ENCODE measurements around the gene YIPF1.
A peak's percentile ranks its signal among the peaks of the same experiment; 100 is the strongest.

Gene YIPF1

GRCh38 chr1:53889304-53890298, at the start of gene YIPF1:
YIPF1 (minus strand) TSS chr1:53889797; CDS start chr1:53888937, 860 bp downstream.
- peak; percentile 95 for DNase-seq

- DNase-seq = no peak
Measured at GRCh38 chr1:53938136-53938830, 48.7 kb upstream of the YIPF1 start.

- DNase-seq = no peak
Measured at GRCh38 chr1:53936430-53936829, 46.8 kb upstream of the YIPF1 start.

DNA sequence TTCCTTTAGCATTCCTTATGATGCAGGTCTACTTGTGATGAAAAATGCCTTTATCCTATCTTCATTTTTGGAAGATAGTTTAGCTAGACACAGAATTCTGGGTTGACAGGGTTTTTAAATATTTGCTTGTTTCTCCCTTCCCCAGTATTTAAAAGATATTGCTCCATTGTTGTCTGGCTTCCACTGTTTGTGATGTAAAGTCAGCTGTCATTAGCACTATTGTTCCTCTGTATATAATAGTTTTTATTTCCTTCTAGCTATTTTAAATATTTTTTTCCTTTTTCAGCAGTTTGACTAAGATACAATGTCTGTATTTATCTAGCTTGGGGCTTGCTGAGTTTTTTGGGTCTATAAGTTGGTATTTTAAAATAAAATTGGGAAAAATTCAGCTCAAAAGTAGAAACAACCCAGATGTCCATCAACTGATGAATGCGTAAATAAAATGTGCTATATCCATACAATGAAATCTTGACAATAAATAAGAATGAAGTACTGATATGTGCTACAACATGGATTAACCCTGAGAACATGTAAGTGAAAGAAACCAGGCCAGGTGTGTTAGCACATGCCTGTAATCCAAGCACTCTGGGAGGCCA, 44.7 kb upstream of the YIPF1 start:
- no peak for DNase-seq

DNA sequence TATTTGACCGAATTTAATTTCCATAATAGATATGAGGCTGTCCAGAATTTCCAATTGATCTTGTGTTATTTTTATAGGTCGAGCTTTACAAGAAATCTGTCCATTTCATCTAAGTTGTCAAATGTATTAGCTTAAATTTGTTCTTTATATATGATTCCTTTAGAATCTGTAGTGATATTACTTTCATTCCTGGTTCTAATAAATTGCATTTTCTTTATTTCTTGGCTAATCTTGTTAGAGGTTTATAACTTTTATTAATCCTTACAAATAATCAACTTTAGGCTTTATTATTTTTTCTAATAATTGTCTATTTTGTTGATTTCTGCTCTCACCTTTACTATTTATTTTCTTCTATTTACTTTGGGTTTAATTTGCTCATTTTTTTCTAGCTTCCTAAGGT, 41.9 kb upstream of the YIPF1 start:
- no peak for DNase-seq

GRCh38 chr1:53930932-53931331, 41.3 kb upstream of the YIPF1 start:
- DNase-seq = no peak

DNA sequence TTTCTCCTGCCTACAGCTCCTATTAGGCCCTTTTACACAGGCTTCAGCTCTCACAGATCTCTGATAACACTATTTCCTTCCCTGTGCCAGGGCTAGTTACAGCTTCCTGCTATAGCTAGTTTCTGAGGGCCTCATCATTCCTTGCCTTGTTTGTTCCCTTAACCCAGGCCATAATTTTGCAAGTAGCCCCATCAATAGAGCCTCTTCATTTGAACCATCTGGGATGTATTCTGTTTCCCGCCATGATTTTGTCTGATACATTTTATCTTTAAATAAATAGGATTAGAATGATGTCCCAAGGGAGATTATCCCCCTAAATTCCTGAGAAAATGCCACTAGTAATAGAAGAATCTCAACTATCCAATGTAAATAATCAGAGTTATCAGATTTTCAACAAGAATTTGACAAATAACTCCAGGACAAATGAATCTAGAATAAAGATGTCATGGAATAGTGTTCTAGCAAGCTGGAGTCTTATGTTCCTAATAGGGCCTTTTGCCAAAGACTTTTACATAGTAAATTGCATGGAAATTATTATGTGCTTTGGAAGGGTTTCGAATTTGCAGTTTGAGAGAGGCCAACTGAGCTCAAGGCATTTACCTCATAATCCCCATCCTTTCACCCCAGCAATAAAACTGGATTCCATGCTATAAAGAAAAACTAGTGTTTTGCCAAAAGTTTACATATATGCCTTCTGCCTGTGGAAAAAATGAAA, 39.8 kb upstream of the YIPF1 start:
- DNase-seq = no peak

- no peak for DNase-seq
Measured at GRCh38 chr1:53927376-53927881, 37.8 kb upstream of the YIPF1 start.

- peak; percentile 49 for DNase-seq
Measured at GRCh38 chr1:53919675-53920066, 30.1 kb upstream of the YIPF1 start.

GRCh38 chr1:53918343-53918742, 28.7 kb upstream of the YIPF1 start:
- no peak for DNase-seq

DNA sequence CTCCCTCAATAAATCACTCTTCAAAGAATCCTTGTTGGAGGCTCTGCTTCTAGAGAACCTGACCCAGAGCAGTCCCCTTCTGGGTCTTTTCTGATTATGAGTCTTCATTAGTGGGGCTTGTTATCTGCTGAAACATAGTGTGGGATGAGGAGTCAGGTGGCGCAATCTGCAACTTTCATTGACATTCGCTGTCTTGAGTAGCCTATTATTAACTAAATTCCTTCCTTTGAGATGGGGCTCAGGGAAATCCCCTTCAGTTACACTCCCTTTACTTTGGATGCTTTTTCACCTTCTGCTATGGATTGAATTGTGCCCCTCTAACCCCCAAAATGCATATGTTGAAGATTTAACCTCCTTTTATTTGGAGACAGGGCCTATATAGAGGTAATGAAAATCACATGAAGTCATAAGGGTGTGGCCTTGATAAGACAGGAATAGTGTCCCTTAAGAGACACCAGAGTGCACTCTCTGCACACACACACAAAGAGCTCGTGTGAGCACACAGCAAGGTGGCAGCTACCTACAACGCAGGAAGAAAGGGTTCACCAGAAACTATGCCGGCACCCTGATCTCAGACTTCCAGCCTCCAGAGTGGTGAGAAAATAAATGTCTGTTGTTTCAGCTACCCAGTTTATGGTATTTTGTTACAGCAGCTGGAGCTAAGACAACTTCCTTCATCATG, 23.9 kb upstream of the YIPF1 start:
- peak; percentile 12 for DNase-seq

DNA sequence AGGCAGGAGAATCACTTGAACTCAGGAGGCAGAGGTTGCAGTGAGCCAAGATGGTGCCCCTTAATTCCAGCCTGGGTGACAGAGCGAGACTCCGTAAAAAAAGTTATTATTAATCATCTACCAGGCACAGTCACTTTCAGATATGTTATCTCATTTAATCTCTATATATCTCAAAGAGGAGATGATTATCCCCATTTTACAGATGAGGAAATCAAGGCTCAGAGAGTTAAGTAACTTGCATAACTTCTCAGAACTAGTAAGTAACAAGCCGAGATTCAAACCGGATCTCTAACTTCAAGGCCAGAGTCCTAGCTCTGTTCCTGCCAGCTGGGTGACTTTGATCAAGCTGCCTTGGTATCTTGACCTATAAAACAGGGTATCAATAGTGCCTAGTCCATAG, 21.8 kb upstream of the YIPF1 start:
- no peak for DNase-seq

GRCh38 chr1:53909946-53910345, 20.3 kb upstream of the YIPF1 start:
- DNase-seq = no peak

GRCh38 chr1:53906121-53906520, 16.5 kb upstream of the YIPF1 start:
- DNase-seq = no peak

DNA sequence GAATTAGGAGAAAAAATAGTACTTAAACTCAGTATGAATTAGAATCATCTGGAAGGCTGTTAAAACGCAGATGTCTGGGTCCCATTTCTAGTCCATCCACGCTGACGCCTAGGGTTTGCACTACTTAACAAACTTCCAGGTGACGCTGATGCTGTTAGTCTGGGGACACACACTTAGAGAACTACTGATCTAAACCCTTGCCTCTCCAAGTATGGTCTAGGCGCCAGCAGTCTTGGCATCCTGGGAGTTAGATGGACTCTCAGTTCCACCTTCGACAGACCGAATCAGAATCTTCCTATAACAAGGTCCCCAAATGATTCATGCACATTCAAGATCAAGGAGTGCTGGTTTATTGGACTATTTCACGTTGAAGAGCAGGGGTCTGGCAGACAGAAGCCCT, 15.9 kb upstream of the YIPF1 start:
- no peak for DNase-seq

- no peak for DNase-seq
Measured at GRCh38 chr1:53902235-53903138, 12.9 kb upstream of the YIPF1 start.

DNA sequence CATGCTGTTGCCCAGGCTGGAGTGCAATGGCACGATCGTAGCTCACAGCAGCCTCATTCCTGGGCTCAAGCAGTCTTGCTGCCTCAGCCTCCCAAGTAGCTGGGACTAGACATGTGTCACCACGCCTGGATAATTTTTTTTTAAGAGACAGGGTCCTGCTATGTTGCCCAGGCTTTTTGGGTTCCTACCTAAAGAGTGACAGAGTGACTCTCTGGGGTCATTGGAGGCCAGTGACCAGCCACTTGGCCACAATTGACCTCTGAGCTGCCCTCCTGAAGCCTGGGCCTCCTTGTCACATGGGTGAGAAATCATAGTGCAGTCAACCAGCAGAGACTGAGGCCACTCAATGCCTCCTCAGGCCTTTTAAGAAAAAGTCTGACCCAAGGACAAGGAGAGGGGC, 10.1 kb upstream of the YIPF1 start:
- DNase-seq = no peak

- no peak for DNase-seq
Measured at GRCh38 chr1:53899206-53899628, 9.6 kb upstream of the YIPF1 start.

DNA sequence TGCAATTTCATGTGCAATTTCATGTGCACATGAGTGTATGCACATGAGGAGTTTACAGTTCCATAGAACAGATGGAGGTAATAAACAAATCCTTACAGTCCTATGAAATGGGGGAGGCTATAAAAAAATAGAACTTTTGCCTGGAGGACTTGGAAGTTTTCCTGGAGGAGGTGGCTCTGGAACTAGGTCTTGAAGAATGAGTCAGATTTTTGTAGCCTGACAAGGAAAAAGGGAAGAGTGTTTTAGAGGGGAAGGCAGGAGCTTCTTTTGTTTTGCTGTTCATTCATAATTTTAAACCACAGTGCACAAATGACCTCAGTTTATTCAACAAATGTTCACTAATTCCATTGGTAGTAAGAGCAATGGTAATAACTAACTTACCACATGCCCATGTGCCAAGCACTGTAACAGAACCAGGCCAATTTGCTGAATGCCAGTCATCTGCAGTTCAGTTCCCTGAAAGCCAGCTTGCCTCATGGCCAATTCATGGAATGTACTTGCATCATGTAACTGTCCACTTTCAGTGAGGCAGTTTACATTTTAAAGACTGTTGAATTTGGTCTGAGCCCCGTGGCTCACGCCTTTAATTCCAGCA, 7.1 kb upstream of the YIPF1 start:
- DNase-seq = peak; percentile 34

GRCh38 chr1:53895421-53895820, 5.8 kb upstream of the YIPF1 start:
- no peak for DNase-seq

- no peak for DNase-seq
Measured at GRCh38 chr1:53894644-53895043, 5.0 kb upstream of the YIPF1 start.
